GM12878 (cell line): Measurements from ENCODE around the gene UACA. TPM values are rescaled to one million over a fixed set of nuclear protein-coding genes. Genes with fewer than 3 reads are reported as not detected.

Experiments used
- ATAC-seq: fragments of 200-7000 bp; cut with Tn5 transposase; 3 replicates; pipeline ENCODE4 v1.9.1; 2020; ENCODE audit warnings: mild to moderate bottlenecking, moderate library complexity
- BruUV-seq: library from RNA; stranded (reverse); fragments of 400-500 nt; replicated peaks from 2 replicates; lab custom pipeline; 2021; lab: Mats Ljungman, UMichigan
- CTCF ChIA-PET: fragments of 300-600 bp; sonication (Branson Sonifier 250); formaldehyde crosslinking; extraction: SDS; loops from one replicate; lab custom pipeline; 2021; ENCODE audit warnings: inconsistent platforms; lab: Yijun Ruan, JAX
- POLR2A ChIA-PET: fragments of 350-600 bp; formaldehyde crosslinking; extraction: SDS; loops from one replicate; lab custom pipeline; 2021; ENCODE audit warnings: inconsistent platforms; lab: Charles Lee
- RAD21 ChIA-PET: fragments of 300-600 bp; sonication (Branson Sonifier 250); formaldehyde crosslinking; loops from one replicate; lab custom pipeline; 2023; ENCODE audit warnings: antibody characterized with exemption; ENCODE audit not compliant: unreplicated experiment; lab: Charles Lee
- SMC1A ChIA-PET: fragments of 300-600 bp; sonication (Branson Sonifier 250); formaldehyde crosslinking; loops from one replicate; lab custom pipeline; 2023; ENCODE audit not compliant: unreplicated experiment, uncharacterized antibody; lab: Charles Lee
- DNase-seq: peaks from one replicate; pipeline ENCODE4 v3.0.0-alpha.2; 2011; ENCODE audit warnings: low read depth, low spot score
- FAIRE-seq: peaks from 3 replicates; lab custom pipeline; 2011; peaks lifted over from hg19 to GRCh38; lab: Jason Lieb, UNC
- H2AFZ ChIP-seq: 2 replicates; pipeline ENCODE4 v1.6.0; 2011; ENCODE audit warnings: low read depth, low read length, control low read depth; ENCODE audit not compliant: control insufficient read depth
- H3K27ac ChIP-seq: 2 replicates; pipeline ENCODE4 v1.5.1; 2011; ENCODE audit warnings: control low read depth; ENCODE audit not compliant: control insufficient read depth, insufficient read depth
- H3K27me3 ChIP-seq, 2 experiments: replicated peaks in 1 of 2; 2 replicates each; pipeline versions ENCODE4 v1.6.0 to v1.6.1; 2011; ENCODE audit warnings: low read length in 1 of 2; ENCODE audit not compliant: control insufficient read depth in 2 of 2, insufficient read depth in 2 of 2
- H3K36me3 ChIP-seq, 2 experiments: 2 replicates each; pipeline ENCODE4 v1.5.1; 2011; ENCODE audit warnings: low read length in 1 of 2; ENCODE audit not compliant: control insufficient read depth in 2 of 2, insufficient read depth in 2 of 2
- H3K4me1 ChIP-seq: 2 replicates; pipeline ENCODE4 v1.6.1; 2011; ENCODE audit warnings: mild to moderate bottlenecking, low read length, moderate library complexity, mixed read lengths; ENCODE audit not compliant: control insufficient read depth, insufficient read depth
- H3K4me2 ChIP-seq: 2 replicates; pipeline ENCODE4 v1.6.0; 2011; ENCODE audit warnings: control low read depth; ENCODE audit not compliant: control insufficient read depth, insufficient read depth
- H3K4me3 ChIP-seq: fragments of 200-600 bp; sonication (generic); 2 replicates; pipeline ENCODE4 v1.5.1; 2016
- H3K79me2 ChIP-seq: 2 replicates; pipeline ENCODE4 v1.6.0; 2011; ENCODE audit warnings: low read length; ENCODE audit not compliant: control insufficient read depth, insufficient read depth
- H3K9ac ChIP-seq: 2 replicates; pipeline ENCODE4 v1.8.0; 2011; ENCODE audit warnings: low read length, control low read depth, mixed read lengths; ENCODE audit not compliant: control insufficient read depth, insufficient read depth
- H3K9me3 ChIP-seq: replicated peaks from 3 replicates; pipeline ENCODE4 v1.5.1; 2011; ENCODE audit warnings: mild to moderate bottlenecking, low read length; ENCODE audit not compliant: control insufficient read depth, insufficient read depth
- H4K20me1 ChIP-seq: 2 replicates; pipeline ENCODE4 v1.6.0; 2011; ENCODE audit not compliant: control insufficient read depth, insufficient read depth
- DPF2 ChIP-seq: fragments of 450-650 bp; IDR thresholded peaks from 2 replicates; pipeline ENCODE4 v1.6.1; 2017; ENCODE audit warnings: mild to moderate bottlenecking
- MTA2 ChIP-seq: fragments of 450-650 bp; IDR thresholded peaks from 2 replicates; pipeline ENCODE4 v1.6.1; 2016; ENCODE audit warnings: low read depth, mild to moderate bottlenecking, moderate library complexity
- NR2C2 ChIP-seq: IDR thresholded peaks from 2 replicates; pipeline ENCODE4 v1.6.1; 2011; ENCODE audit warnings: borderline replicate concordance, low read depth; ENCODE audit not compliant: control insufficient read depth, insufficient read length
- PAX8 ChIP-seq: fragments of 450-650 bp; IDR thresholded peaks from 2 replicates; pipeline ENCODE4 v1.6.1; 2017; ENCODE audit warnings: mild to moderate bottlenecking, moderate library complexity
- SMAD1 ChIP-seq: fragments of 450-650 bp; IDR thresholded peaks from 2 replicates; pipeline ENCODE4 v1.6.1; 2018; ENCODE audit warnings: mild to moderate bottlenecking, low read depth; ENCODE audit not compliant: partially characterized antibody
- SMARCA5 ChIP-seq: fragments of 450-650 bp; IDR thresholded peaks from 2 replicates; pipeline ENCODE4 v1.6.1; 2017; ENCODE audit warnings: mild to moderate bottlenecking
- SPI1 ChIP-seq: IDR thresholded peaks from 2 replicates; pipeline ENCODE4 v1.6.1; 2011; ENCODE audit warnings: low read depth, mild to moderate bottlenecking, low read length, moderate library complexity, borderline replicate concordance; ENCODE audit not compliant: insufficient read depth
- SRF ChIP-seq, 2 experiments: IDR thresholded peaks; 2 replicates each; pipeline ENCODE4 v1.6.1; 2011; ENCODE audit warnings: low read depth in 2 of 2, low read length in 2 of 2, mild to moderate bottlenecking in 1 of 2, moderate library complexity in 1 of 2
- STAT3 ChIP-seq: IDR thresholded peaks from 2 replicates; pipeline ENCODE4 v1.6.1; 2011; ENCODE audit warnings: low read depth, low read length, improper control_type of control experiment
- TAF1 ChIP-seq: IDR thresholded peaks from 2 replicates; pipeline ENCODE4 v1.6.1; 2011; ENCODE audit warnings: mild to moderate bottlenecking, low read depth, low read length, borderline replicate concordance
- TARDBP ChIP-seq: IDR thresholded peaks from 2 replicates; pipeline ENCODE4 v1.6.1; 2016; ENCODE audit warnings: borderline replicate concordance
- TBL1XR1 ChIP-seq: IDR thresholded peaks from 2 replicates; pipeline ENCODE4 v1.6.1; 2012; ENCODE audit warnings: low read depth, low read length, improper control_type of control experiment
- WGBS: methylation state at CpG from one replicate; pipeline ENCODE4 v1.1.6; 2016; ENCODE audit warnings: low lambda C conversion rate; ENCODE audit not compliant: insufficient replicate concordance, insufficient coverage; ENCODE audit errors: missing lambda C conversion rate; 5-methylcytosine and 5-hydroxymethylcytosine counted together
- in situ Hi-C: fragments of 300-500 bp; cut with MboI; formaldehyde crosslinking; loops from 9 replicates; pipeline ENCODE4 v1.14.3; 2018; ENCODE audit warnings: mixed read lengths
- intact Hi-C: fragments of 100-400 bp; cut with micrococcal nuclease; formaldehyde crosslinking; loops from one replicate; pipeline ENCODE4 v1.14.2; 2022; ENCODE audit not compliant: unreplicated experiment
- polyA plus RNA-seq, 11 experiments: library from polyadenylated mRNA; depleted of rRNA in 4 of 11; unstranded in 6 of 11; stranded (reverse) in 5 of 11; fragments of >200 nt; fragmentation: Nextera tagmentation in 4 of 11; fragmentation: Illumina TruSeq in 1 of 11; extraction: Ambion mirVana in 4 of 11; extraction: Trizol in 1 of 11; gene quantifications; 1 replicate in 1 of 11; 2 replicates in 10 of 11; pipeline versions ENCODE4 v1.2.1 to v1.2.3, GENCODE V29; 2011 to 2016; ENCODE audit warnings: inconsistent platforms in 2 of 11, missing spikeins in 2 of 11, low read depth in 1 of 11
- total RNA-seq, 4 experiments: library from RNA; depleted of rRNA in 3 of 4; stranded (reverse); fragments of >200 nt in 3 of 4; fragmentation: Illumina TruSeq in 1 of 4; extraction: Trizol in 1 of 4; gene quantifications; 2 replicates each; pipeline versions ENCODE4 v1.2.1 to v1.2.3, GENCODE V29; 2013 to 2021
- TF ChIP-seq, protein P1 (sequence below): fragments of 450-650 bp; IDR thresholded peaks from 2 replicates; pipeline ENCODE4 v1.6.1; 2017; ENCODE audit warnings: antibody characterized with exemption, mild to moderate bottlenecking, moderate library complexity
- TF ChIP-seq, protein P2 (sequence below): fragments of 450-650 bp; IDR thresholded peaks from 2 replicates; pipeline ENCODE4 v1.6.1; 2014; ENCODE audit warnings: mild to moderate bottlenecking
- TF ChIP-seq, protein P3 (sequence below): fragments of 150-350 bp; IDR thresholded peaks from 2 replicates; pipeline ENCODE4 v1.6.1; 2016; ENCODE audit warnings: low read depth, low read length

The UACA gene
- total and polyA plus RNA-seq, 10 of the 15 experiments (the other 5 are each of a cell fraction or from before 2014, with no cell fraction given) = 0.30 to 4.0 (median 2.0) TPM

GRCh38 chr15:70650567-70651302 lies 112.6 kb downstream of the UACA start:
- Histone ChIP-seq H4K20me1 (no peaks in the 10 kb centered on the region), H3K9me3 (no peaks in the 10 kb centered on the region), H2AFZ (no peak overlapping the region), H3K4me1 (no peaks in the 10 kb centered on the region), H3K36me3 (no peaks in the 10 kb centered on the region), H3K4me2 (no peak overlapping the region), H3K4me3 (no peak overlapping the region), H3K9ac (no peak overlapping the region), H3K79me2 (no peaks in the 10 kb centered on the region), H3K27ac (no peak overlapping the region), H3K27me3 (no peaks in the 10 kb centered on the region)
- ChIA-PET RAD21 (no interaction called here), CTCF (interaction anchor here (1.8 kb wide), 1 partner anchor 18 kb away, joined by 4 read pairs; no protein-coding TSS in a partner anchor), POLR2A (no interaction called here), SMC1A (interaction anchor here (0.5 to 1.3 kb wide), 3 partner anchors 14 to 74 kb away, joined by 3 to 5 read pairs (median 4); no protein-coding TSS in a partner anchor)
- no peak for DNase-seq
- ATAC-seq = no peak
- intact Hi-C loops = no loop called here
- FAIRE-seq = no peak
- BruUV-seq = no TSS peak
- in situ Hi-C loops = loop anchor here (5.0 kb wide), 1 partner anchor 48 kb away; no protein-coding TSS in a partner anchor
- WGBS = 71% methylated on average over 10 of the region's 10 CpGs
- TF ChIP-seq, protein P1, sequence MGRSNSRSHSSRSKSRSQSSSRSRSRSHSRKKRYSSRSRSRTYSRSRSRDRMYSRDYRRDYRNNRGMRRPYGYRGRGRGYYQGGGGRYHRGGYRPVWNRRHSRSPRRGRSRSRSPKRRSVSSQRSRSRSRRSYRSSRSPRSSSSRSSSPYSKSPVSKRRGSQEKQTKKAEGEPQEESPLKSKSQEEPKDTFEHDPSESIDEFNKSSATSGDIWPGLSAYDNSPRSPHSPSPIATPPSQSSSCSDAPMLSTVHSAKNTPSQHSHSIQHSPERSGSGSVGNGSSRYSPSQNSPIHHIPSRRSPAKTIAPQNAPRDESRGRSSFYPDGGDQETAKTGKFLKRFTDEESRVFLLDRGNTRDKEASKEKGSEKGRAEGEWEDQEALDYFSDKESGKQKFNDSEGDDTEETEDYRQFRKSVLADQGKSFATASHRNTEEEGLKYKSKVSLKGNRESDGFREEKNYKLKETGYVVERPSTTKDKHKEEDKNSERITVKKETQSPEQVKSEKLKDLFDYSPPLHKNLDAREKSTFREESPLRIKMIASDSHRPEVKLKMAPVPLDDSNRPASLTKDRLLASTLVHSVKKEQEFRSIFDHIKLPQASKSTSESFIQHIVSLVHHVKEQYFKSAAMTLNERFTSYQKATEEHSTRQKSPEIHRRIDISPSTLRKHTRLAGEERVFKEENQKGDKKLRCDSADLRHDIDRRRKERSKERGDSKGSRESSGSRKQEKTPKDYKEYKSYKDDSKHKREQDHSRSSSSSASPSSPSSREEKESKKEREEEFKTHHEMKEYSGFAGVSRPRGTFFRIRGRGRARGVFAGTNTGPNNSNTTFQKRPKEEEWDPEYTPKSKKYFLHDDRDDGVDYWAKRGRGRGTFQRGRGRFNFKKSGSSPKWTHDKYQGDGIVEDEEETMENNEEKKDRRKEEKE = no peak
- TF ChIP-seq SRF (IDR thresholded peaks at IDR 0.05; ENCODE audit: low read depth in 2 of 2, low read length in 2 of 2) = no peak
- no peak for TF ChIP-seq SMAD1
- TF ChIP-seq STAT3 = no peak
- no peak for TF ChIP-seq PAX8
- no peak for TF ChIP-seq SPI1
- no peak for TF ChIP-seq DPF2
- TF ChIP-seq, protein P2, sequence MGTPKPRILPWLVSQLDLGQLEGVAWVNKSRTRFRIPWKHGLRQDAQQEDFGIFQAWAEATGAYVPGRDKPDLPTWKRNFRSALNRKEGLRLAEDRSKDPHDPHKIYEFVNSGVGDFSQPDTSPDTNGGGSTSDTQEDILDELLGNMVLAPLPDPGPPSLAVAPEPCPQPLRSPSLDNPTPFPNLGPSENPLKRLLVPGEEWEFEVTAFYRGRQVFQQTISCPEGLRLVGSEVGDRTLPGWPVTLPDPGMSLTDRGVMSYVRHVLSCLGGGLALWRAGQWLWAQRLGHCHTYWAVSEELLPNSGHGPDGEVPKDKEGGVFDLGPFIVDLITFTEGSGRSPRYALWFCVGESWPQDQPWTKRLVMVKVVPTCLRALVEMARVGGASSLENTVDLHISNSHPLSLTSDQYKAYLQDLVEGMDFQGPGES = no peak
- no peak for TF ChIP-seq TAF1
- TF ChIP-seq SMARCA5 = no peak
- TF ChIP-seq MTA2 = no peak
- TF ChIP-seq, protein P3, sequence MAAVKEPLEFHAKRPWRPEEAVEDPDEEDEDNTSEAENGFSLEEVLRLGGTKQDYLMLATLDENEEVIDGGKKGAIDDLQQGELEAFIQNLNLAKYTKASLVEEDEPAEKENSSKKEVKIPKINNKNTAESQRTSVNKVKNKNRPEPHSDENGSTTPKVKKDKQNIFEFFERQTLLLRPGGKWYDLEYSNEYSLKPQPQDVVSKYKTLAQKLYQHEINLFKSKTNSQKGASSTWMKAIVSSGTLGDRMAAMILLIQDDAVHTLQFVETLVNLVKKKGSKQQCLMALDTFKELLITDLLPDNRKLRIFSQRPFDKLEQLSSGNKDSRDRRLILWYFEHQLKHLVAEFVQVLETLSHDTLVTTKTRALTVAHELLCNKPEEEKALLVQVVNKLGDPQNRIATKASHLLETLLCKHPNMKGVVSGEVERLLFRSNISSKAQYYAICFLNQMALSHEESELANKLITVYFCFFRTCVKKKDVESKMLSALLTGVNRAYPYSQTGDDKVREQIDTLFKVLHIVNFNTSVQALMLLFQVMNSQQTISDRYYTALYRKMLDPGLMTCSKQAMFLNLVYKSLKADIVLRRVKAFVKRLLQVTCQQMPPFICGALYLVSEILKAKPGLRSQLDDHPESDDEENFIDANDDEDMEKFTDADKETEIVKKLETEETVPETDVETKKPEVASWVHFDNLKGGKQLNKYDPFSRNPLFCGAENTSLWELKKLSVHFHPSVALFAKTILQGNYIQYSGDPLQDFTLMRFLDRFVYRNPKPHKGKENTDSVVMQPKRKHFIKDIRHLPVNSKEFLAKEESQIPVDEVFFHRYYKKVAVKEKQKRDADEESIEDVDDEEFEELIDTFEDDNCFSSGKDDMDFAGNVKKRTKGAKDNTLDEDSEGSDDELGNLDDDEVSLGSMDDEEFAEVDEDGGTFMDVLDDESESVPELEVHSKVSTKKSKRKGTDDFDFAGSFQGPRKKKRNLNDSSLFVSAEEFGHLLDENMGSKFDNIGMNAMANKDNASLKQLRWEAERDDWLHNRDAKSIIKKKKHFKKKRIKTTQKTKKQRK = no peak
- no peak for TF ChIP-seq TBL1XR1
- no peak for TF ChIP-seq NR2C2
- no peak for TF ChIP-seq TARDBP
